GM18907 (cell line): ENCODE data around the gene NSUN4.
"Not testable (repeated sequence)": the region's sequence is repeated elsewhere in the genome, so short reads cannot be mapped to it uniquely, and the experiment has no call there.

Experiments
- ATAC-seq: cut with Tn5 transposase; IDR thresholded peaks from one replicate; pipeline ENCODE4 v1.9.1; 2021; ENCODE audit warnings: mild to moderate bottlenecking, moderate library complexity; ENCODE audit not compliant: unreplicated experiment

NSUN4 gene

GRCh38 chr1:46325285-46326076, 15.1 kb upstream of the NSUN4 start:
- ATAC-seq, result peak; percentile 48

GRCh38 chr1:46328182-46328581, 12.4 kb upstream of the NSUN4 start:
- not testable (repeated sequence) for ATAC-seq

- ATAC-seq, result not testable (repeated sequence)
Observed at GRCh38 chr1:46329807-46330206, 10.8 kb upstream of the NSUN4 start.

GRCh38 chr1:46330381-46330780, 10.2 kb upstream of the NSUN4 start:
- not testable (repeated sequence) for ATAC-seq

GRCh38 chr1:46331786-46332540, 8.6 kb upstream of the NSUN4 start:
- peak; percentile 44 for ATAC-seq

GRCh38 chr1:46333300-46334029, 7.1 kb upstream of the NSUN4 start:
- ATAC-seq, result peak; percentile 52

- no peak for ATAC-seq
Observed at GRCh38 chr1:46334030-46334384, 6.6 kb upstream of the NSUN4 start.

GRCh38 chr1:46335081-46335480, 5.5 kb upstream of the NSUN4 start:
- ATAC-seq, result no peak

GRCh38 chr1:46337409-46337808, 3.2 kb upstream of the NSUN4 start:
- ATAC-seq, result not testable (repeated sequence)

- ATAC-seq, result no peak
Observed at GRCh38 chr1:46341222-46342083, 846 bp downstream of the NSUN4 start.

GRCh38 chr1:46342084-46342656, 1.6 kb downstream of the NSUN4 start:
- ATAC-seq, result no peak

- no peak for ATAC-seq
Observed at GRCh38 chr1:46342677-46343350, 2.2 kb downstream of the NSUN4 start.

- no peak for ATAC-seq
Observed at GRCh38 chr1:46343351-46343695, 2.7 kb downstream of the NSUN4 start.

- ATAC-seq, result no peak
Observed at GRCh38 chr1:46343705-46344104, 3.1 kb downstream of the NSUN4 start.

GRCh38 chr1:46344481-46344880, 3.9 kb downstream of the NSUN4 start:
- ATAC-seq, result no peak

- no peak for ATAC-seq
Observed at GRCh38 chr1:46345281-46345680, 4.7 kb downstream of the NSUN4 start.

- no peak for ATAC-seq
Observed at GRCh38 chr1:46352363-46352762, 11.8 kb downstream of the NSUN4 start.

GRCh38 chr1:46355920-46356319, 15.3 kb downstream of the NSUN4 start:
- ATAC-seq, result not testable (repeated sequence)

GRCh38 chr1:46362158-46362557, 21.6 kb downstream of the NSUN4 start:
- no peak for ATAC-seq

GRCh38 chr1:46363121-46363520, 22.5 kb downstream of the NSUN4 start:
- ATAC-seq, result no peak
